NCI-H146 treated with DMSO at 0.1 percent for 48 hours (cell line): ENCODE results near the gene TTLL9.
"Not testable (repeated sequence)": the region's sequence is repeated elsewhere in the genome, so short reads cannot be mapped to it uniquely, and the experiment has no call there.

Experiments
- DNase-seq: peaks from one replicate; lab custom pipeline; 2025; ENCODE audit not compliant: unreplicated experiment; lab: John Stamatoyannopoulos, UW

TTLL9 gene

GRCh38 chr20:31916708-31917107 lies 46.3 kb downstream of the TTLL9 start:
- DNase-seq, result no peak

GRCh38 chr20:31917962-31918412 lies 47.6 kb downstream of the TTLL9 start:
- DNase-seq, result not testable (repeated sequence)

- DNase-seq, result no peak
Measured at GRCh38 chr20:31918466-31919105, 48.2 kb downstream of the TTLL9 start.

DNA sequence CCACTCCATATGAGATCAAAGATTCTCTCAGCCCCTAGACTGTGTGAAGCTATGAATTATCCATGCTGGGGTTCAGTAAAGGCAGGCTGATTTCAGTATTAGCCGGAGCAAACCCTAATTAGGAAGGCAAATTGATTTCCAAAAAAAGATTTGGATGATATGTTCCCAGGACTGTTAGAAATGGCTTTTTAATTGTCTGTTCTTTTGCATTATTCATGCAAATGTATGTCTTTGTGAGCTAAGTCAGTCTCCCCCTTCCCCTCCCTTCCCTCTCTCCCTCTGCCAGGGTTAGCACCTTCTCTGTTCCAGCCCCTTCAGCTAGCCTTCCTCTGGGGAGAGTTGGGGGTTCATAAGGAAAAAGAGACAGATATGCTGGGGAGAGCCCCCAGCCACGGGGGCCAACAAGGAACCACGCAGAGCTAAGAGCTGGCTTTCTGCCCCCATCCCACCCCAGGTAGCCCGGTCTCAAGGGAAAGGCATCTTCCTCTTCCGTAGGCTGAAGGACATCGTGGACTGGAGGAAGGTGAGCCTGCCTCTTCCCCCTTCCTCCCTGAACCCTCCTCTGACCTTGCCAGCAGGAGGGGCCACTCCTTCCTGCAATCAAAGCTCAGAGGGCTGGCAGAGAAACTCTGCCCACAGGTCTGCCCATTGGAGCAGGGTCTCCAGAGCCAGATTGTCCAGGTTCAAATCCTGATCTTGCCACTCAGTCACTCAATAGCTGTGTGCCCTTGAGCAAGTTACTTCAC lies 49.1 kb downstream of the TTLL9 start:
- no peak for DNase-seq

DNA sequence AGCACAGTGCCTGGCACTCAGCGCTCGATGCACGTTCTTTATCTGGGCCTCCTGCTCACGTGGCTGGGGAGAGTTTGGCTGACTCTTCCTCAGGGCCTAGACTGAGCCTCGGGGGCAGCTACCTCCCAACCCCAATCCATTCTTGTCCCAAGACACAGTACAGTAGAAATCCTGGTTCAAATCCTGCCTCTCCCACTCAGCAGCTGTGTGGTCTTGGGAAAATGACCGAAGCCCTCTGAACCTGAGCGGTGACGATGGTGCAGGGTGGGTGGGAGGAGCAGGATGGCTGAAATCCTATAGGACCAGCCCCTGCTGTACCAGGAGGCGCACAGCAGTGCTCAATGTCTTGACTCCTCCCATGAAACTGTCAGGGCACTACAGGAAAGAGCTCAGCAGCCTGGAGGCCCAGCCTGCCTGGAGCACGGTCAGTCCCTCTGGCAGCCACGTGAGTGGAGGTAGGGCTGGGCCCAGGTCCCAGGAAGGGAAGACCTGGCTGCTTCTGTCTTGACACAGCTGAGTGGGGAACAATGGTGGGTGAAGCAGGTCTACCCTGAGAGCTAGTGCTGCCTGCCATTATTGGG lies 49.9 kb downstream of the TTLL9 start:
- no peak for DNase-seq

DNA sequence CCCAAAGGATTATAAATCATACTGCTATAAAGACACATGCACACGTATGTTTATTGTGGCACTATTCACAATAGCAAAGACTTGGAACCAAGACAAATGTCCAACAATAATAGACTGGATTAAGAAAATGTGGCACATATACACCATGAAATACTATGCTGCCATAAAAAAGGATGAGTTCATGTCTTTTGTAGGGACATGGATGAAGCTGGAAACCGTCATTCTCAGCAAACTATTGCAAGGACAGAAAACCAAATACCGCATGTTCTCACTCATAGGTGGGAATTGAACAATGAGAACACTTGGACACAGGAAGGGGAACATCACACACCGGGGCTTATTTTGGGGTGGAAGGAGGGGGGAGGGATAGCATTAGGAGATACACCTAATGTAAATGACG lies 51.0 kb downstream of the TTLL9 start:
- not testable (repeated sequence) for DNase-seq

DNA sequence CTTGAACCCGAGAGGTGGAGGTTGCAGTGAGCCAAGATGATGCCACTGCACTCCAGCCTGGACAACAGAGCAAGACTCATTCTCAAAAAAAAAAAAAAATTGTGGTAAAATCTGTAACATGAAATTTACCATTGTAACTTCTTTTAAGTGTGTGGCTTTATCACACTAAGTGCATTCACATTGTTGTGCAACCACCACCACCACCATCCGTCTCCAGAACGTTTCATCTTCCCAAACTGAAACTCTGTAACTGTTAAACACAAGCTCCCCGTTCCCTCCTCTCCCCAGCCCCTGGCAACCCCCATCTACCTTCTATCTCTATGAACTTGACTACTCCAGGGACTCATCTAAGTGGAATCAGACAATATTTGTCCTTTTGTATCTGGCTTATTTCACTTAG lies 51.7 kb downstream of the TTLL9 start:
- no peak for DNase-seq

- no peak for DNase-seq
Measured at GRCh38 chr20:31922588-31922987, 52.2 kb downstream of the TTLL9 start.

- DNase-seq, result no peak
Measured at GRCh38 chr20:31923388-31924331, 53.2 kb downstream of the TTLL9 start.

GRCh38 chr20:31924561-31924960 lies 54.1 kb downstream of the TTLL9 start:
- no peak for DNase-seq

DNA sequence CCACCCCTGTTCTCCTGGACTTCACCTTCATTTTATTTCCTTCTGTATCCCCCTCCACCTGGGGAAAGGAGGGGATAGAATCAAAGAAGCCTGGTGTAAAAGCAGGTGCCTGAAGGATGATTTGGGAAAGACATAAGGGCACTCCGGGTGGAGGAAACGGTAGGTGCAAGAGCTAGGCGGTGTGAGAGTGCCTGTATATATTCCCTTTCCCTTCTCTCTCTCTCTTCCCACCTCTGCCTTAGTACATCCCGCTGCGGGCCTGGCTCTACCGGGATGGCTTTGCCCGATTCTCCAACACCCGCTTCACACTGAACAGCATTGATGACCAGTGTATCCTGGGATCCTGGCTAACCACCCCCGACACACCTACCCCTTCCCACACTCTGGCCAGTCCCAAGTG lies 55.2 kb downstream of the TTLL9 start:
- DNase-seq, result no peak

DNA sequence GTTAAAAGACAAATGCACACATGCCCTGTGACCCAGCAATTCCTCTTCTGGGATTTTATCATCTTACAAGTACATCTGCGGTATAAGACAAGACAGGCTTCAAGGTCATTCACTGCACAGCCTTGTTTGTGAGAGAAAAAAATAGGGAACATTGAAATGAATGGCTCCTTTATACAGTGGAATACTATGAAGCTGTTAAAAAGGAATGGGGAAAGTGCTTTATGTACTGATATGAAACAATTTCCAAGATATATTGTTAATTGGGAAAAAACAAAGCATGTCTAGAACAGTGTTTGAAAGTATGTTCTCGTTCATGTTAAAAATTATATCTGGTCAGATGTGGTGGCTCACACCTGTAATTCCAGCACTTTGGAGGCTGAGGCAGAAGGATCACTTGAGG lies 56.1 kb downstream of the TTLL9 start:
- DNase-seq, result no peak

DNA sequence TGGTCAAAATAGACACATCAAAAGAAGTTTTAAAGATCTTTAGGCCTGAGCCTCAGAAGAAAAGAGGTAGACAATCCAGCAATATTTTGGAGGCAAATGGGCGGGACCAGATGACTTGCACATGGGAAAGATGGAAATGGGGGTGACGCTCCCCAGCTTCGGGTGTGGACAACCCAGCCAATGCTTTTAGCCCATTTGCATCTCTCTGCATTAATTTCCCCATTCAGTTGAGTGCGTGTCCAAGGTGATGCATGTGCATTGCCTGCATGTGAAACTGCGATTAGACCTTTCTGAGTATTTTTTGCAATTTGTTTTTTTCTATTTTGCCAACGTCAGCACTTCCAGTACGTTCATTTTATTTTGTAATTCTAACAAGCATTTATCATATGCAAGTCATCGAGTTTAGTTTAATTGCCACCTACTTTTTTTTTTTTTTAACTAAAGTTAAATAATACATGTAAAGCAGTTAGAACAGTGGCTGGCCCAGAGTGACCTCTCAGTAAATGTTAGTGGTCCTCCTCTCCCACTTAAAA lies 57.3 kb downstream of the TTLL9 start:
- DNase-seq, result no peak

GRCh38 chr20:31929631-31930030 lies 59.2 kb downstream of the TTLL9 start:
- DNase-seq, result not testable (repeated sequence)

DNA sequence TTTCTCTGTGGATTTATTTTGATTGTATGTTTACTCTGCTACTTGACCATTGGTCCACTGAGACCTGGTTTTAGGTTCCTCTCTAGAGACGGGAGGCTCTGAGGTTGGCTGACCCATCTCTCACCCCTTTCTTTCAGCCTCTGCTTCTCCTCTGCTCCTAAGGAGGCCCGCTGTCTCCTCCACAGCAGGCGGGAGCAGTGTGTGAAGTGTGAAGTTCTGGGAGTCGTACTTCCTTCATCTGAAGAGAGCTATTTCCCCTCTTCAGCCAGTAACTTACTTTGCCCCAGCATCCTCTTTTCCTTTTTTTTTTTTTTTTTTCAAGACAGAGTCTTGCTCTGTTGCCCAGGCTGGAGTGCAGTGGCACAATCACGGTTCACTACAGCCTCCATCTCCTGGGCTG lies 60.3 kb downstream of the TTLL9 start:
- DNase-seq, result no peak

GRCh38 chr20:31933698-31934097 lies 63.3 kb downstream of the TTLL9 start:
- DNase-seq, result no peak

GRCh38 chr20:31934491-31934890 lies 64.1 kb downstream of the TTLL9 start:
- no peak for DNase-seq

GRCh38 chr20:31934968-31935764 lies 64.7 kb downstream of the TTLL9 start:
- no peak for DNase-seq

GRCh38 chr20:31936420-31936819 lies 66.0 kb downstream of the TTLL9 start:
- no peak for DNase-seq

DNA sequence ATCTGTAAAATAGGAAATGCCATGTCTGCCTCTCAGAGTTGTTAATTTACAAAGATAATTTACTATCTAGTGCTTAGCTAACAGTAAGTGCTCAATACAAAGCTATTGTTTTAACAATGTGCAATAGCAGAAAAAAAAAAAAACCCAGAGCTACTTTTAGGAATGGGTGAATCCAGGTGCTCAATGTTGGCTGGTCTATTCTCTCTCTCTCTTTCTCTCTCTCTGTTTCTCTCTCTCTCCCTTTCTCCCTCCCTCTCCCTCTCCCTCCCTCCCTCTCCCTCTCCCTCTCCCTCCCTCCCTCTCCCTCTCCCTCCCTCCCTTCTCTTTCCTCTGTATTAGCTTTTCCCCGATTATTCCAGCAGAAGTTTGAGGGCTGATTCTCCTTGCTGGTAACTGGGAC lies 67.4 kb downstream of the TTLL9 start:
- DNase-seq, result no peak
